ENCODE data around the gene UBE2J2. TPM values are rescaled to one million over a fixed set of nuclear protein-coding genes. Genes with fewer than 3 reads are reported as not detected.

The UBE2J2 gene
- total and polyA plus RNA-seq, 9 donors, result 29.6 to 48.3 (median 41.3) TPM

DNA sequence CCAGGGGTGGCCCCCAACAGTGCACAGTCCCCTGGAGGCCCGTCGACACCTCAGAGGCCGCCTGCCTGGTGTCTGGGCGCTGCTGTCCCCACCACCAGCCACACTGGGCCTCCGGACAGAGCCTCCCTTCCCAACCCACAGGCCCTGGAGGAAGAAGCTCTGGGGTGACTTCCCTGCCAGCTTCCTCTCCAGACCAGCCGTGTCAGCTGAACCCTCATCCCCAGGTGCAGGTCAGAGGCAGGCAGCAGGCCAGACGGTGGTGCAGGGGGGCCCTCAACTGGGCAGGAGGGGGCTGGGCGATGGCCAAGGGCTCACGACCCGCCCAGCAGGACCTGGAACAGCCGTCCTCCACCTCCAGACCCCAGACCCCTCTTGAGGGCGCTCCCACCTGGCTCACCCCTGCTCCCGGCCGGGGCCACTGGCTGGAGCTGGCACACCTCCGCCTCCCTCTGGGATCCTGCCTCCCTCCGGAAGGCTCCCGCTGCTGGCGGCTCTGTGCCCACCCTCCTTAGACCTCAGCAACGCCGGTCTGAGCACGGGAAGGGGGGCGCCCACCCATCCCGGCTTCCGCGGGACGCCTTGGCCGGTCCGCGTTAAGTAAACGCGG, 67.8 kb downstream of the UBE2J2 start:
- no peaks in the 10 kb centered on the region for H3K36me3 ChIP-seq (ENCODE audit: control insufficient read depth, insufficient read depth, low read length)
- no peaks in the 10 kb centered on the region for H3K9me3 ChIP-seq (replicated peaks; ENCODE audit: control insufficient read depth, low read depth, low read length)
- no peak overlapping the region for H3K27ac ChIP-seq (ENCODE audit: low read length)
- WGBS (ENCODE audit: insufficient coverage), result 21% methylated on average over 31 of the region's 31 CpGs
- peaks cover 49% of the 10 kb centered on the region for H3K4me1 ChIP-seq (ENCODE audit: control insufficient read depth, insufficient read depth, low read length)
- no peak for DNase-seq
- H3K4me3 ChIP-seq (ENCODE audit: low read length), result peak overlapping the region; percentile 19
- H3K27me3 ChIP-seq (ENCODE audit: control insufficient read depth, insufficient read depth, low read length), result peaks cover 21% of the 10 kb centered on the region

DNA sequence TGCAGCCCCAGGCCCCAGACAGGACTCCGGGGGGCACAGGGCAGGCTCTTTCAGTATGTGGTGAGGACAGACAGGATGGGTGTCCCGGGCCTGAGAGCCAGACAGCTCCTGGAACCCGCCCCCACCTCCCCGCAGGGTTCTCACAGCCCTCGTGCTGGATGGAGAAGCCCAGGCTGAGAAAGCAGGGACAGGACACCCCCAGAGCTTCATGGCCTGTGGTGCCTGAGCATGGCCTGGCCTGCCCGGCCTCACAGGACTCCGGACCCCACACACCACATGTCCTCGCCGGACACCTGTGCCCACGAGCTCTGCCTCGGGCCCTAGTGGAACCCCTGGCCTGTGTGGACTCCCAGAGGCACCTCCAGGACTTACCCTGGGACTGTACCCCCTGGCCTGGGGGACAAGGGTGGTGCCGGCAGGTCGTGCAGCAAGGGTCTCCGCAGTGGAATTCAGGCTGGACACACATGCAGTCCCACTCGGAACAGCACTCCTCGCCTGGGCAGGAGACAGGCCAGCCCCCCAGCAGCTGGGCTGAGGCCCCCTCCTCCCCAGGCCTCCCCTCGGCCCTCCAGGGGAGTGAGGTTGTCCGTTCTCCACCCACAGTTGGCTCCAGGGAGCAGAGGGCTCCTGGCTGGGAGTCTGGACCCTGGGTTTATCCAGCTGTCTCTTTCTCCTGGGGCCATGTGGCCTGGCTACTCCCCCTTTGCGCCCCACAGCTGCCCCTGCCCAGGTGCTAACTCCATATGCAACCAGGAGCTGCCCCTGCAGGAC, 68.5 kb downstream of the UBE2J2 start:
- no peaks in the 10 kb centered on the region for H3K9me3 ChIP-seq (replicated peaks; ENCODE audit: control insufficient read depth, low read depth, low read length)
- no peaks in the 10 kb centered on the region for H3K36me3 ChIP-seq (ENCODE audit: control insufficient read depth, insufficient read depth, low read length)
- H3K27me3 ChIP-seq (ENCODE audit: control insufficient read depth, insufficient read depth, low read length), result peaks cover 27% of the 10 kb centered on the region
- no peak overlapping the region for H3K4me3 ChIP-seq (ENCODE audit: low read length)
- WGBS (ENCODE audit: insufficient coverage), result 62% methylated on average over 14 of the region's 19 CpGs
- no peak for DNase-seq
- H3K27ac ChIP-seq (ENCODE audit: low read length), result no peak overlapping the region
- H3K4me1 ChIP-seq (ENCODE audit: control insufficient read depth, insufficient read depth, low read length), result peaks cover 54% of the 10 kb centered on the region

DNA sequence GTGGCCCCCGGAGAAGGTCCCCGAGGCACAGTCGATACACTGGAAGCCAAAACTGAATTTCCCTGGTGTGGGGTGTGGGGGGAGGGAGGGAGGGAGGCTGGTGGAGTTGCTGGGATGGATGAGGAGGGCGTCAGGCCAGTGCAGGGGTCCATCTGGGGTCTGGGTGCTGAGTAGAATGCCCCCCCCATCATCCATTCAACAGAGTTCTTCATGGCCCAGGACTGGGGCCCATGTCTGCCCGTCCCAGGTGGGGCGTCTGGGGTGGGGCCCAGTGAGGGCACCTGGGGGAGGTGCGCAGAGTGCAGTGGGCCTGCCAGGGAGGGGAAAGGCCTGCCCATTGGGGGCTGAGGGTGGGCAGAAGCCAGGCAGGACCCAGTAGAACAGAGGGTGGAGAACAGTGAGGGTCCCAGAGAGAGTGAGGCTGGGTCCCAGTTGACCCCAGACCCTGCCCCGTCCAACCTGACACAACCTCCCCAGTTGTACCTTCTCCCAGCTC, 69.2 kb downstream of the UBE2J2 start:
- Histone ChIP-seq H3K36me3 (ENCODE audit: control insufficient read depth, insufficient read depth, low read length) (no peaks in the 10 kb centered on the region), H3K4me3 (ENCODE audit: low read length) (no peak overlapping the region), H3K4me1 (ENCODE audit: control insufficient read depth, insufficient read depth, low read length) (peaks cover 54% of the 10 kb centered on the region), H3K27ac (ENCODE audit: low read length) (no peak overlapping the region), H3K9me3 (replicated peaks; ENCODE audit: control insufficient read depth, low read depth, low read length) (no peaks in the 10 kb centered on the region), H3K27me3 (ENCODE audit: control insufficient read depth, insufficient read depth, low read length) (peaks cover 33% of the 10 kb centered on the region)
- no peak for DNase-seq
- 100% methylated on average over 1 of the region's 8 CpGs for WGBS (ENCODE audit: insufficient coverage)

Other genes with a start within 250 kb of the UBE2J2 start
- gene RNF223, start 199.5 kb downstream of the UBE2J2 start, total RNA-seq, result 0.09 TPM
- gene RNF223, start 199.5 kb downstream of the UBE2J2 start, polyA plus RNA-seq (ENCODE audit: insufficient read depth in 1 of 8, insufficient read length in 8 of 8, low replicate concordance in 1 of 8), result under 1 TPM in 6 of 8 donors, not detected in 2; 0.08 to 0.23 (median 0.09) TPM
- 4.5 TPM for gene C1orf159, start 157.8 kb downstream of the UBE2J2 start, total RNA-seq
- 1 to 10 TPM; 4.5 to 8.4 (median 6.7) TPM for gene C1orf159, start 157.8 kb downstream of the UBE2J2 start, polyA plus RNA-seq (ENCODE audit: insufficient read depth in 1 of 8, insufficient read length in 8 of 8, low replicate concordance in 1 of 8)
- gene TTLL10, start 100.0 kb downstream of the UBE2J2 start, total RNA-seq, result 0.09 TPM
- gene TTLL10, start 100.0 kb downstream of the UBE2J2 start, polyA plus RNA-seq (ENCODE audit: insufficient read depth in 1 of 8, insufficient read length in 8 of 8, low replicate concordance in 1 of 8), result under 1 TPM in 7 of 8 donors, not detected in 1; 0.11 to 0.59 (median 0.37) TPM
- 2.7 TPM for gene TNFRSF18, start 67.3 kb downstream of the UBE2J2 start, total RNA-seq
- 1 to 10 TPM; 1.8 to 7.4 (median 3.3) TPM for gene TNFRSF18, start 67.3 kb downstream of the UBE2J2 start, polyA plus RNA-seq (ENCODE audit: insufficient read depth in 1 of 8, insufficient read length in 8 of 8, low replicate concordance in 1 of 8)
- gene TNFRSF4, start 59.7 kb downstream of the UBE2J2 start, total RNA-seq, result 3.2 TPM
- 1 to 10 TPM; 1.5 to 3.3 (median 2.0) TPM for gene TNFRSF4, start 59.7 kb downstream of the UBE2J2 start, polyA plus RNA-seq (ENCODE audit: insufficient read depth in 1 of 8, insufficient read length in 8 of 8, low replicate concordance in 1 of 8)
- 57.2 TPM for gene SDF4, start 41.9 kb downstream of the UBE2J2 start, total RNA-seq
- gene SDF4, start 41.9 kb downstream of the UBE2J2 start, polyA plus RNA-seq (ENCODE audit: insufficient read depth in 1 of 8, insufficient read length in 8 of 8, low replicate concordance in 1 of 8), result 100 to 1,000 TPM in 4 of 8 donors, 10 to 100 TPM in 4; 87.5 to 117 (median 99.6) TPM
- 19.2 TPM for gene B3GALT6, start 41.6 kb downstream of the UBE2J2 start, total RNA-seq
- 10 to 100 TPM; 19.0 to 22.8 (median 21.4) TPM for gene B3GALT6, start 41.6 kb downstream of the UBE2J2 start, polyA plus RNA-seq (ENCODE audit: insufficient read depth in 1 of 8, insufficient read length in 8 of 8, low replicate concordance in 1 of 8)
- 8.2 TPM for gene C1QTNF12, start 27.1 kb downstream of the UBE2J2 start, total RNA-seq
- 1 to 10 TPM; 1.9 to 8.7 (median 4.5) TPM for gene C1QTNF12, start 27.1 kb downstream of the UBE2J2 start, polyA plus RNA-seq (ENCODE audit: insufficient read depth in 1 of 8, insufficient read length in 8 of 8, low replicate concordance in 1 of 8)
- gene SCNN1D, start 6.6 kb upstream of the UBE2J2 start, total RNA-seq, result 2.9 TPM
- 1 to 10 TPM; 2.9 to 8.5 (median 4.8) TPM for gene SCNN1D, start 6.6 kb upstream of the UBE2J2 start, polyA plus RNA-seq (ENCODE audit: insufficient read depth in 1 of 8, insufficient read length in 8 of 8, low replicate concordance in 1 of 8)
- gene ACAP3, start 34.1 kb upstream of the UBE2J2 start, total RNA-seq, result 29.0 TPM
- gene ACAP3, start 34.1 kb upstream of the UBE2J2 start, polyA plus RNA-seq (ENCODE audit: insufficient read depth in 1 of 8, insufficient read length in 8 of 8, low replicate concordance in 1 of 8), result 10 to 100 TPM; 28.2 to 63.5 (median 52.3) TPM
- gene PUSL1, start 34.7 kb upstream of the UBE2J2 start, total RNA-seq, result 7.8 TPM
- 1 to 10 TPM; 6.1 to 8.6 (median 7.2) TPM for gene PUSL1, start 34.7 kb upstream of the UBE2J2 start, polyA plus RNA-seq (ENCODE audit: insufficient read depth in 1 of 8, insufficient read length in 8 of 8, low replicate concordance in 1 of 8)
- gene INTS11, start 50.8 kb upstream of the UBE2J2 start, total RNA-seq, result 55.9 TPM
- 100 to 1,000 TPM in 1 of 8 donors, 10 to 100 TPM in 7; 69.3 to 100 (median 86.6) TPM for gene INTS11, start 50.8 kb upstream of the UBE2J2 start, polyA plus RNA-seq (ENCODE audit: insufficient read depth in 1 of 8, insufficient read length in 8 of 8, low replicate concordance in 1 of 8)
- 12.5 TPM for gene CPTP, start 50.9 kb upstream of the UBE2J2 start, total RNA-seq
- gene CPTP, start 50.9 kb upstream of the UBE2J2 start, polyA plus RNA-seq (ENCODE audit: insufficient read depth in 1 of 8, insufficient read length in 8 of 8, low replicate concordance in 1 of 8), result 10 to 100 TPM; 14.7 to 19.6 (median 17.8) TPM
- gene TAS1R3, start 57.4 kb upstream of the UBE2J2 start, total RNA-seq, result 2.4 TPM
- 1 to 10 TPM in 7 of 8 donors, under 1 TPM in 1; 0.96 to 3.8 (median 2.4) TPM for gene TAS1R3, start 57.4 kb upstream of the UBE2J2 start, polyA plus RNA-seq (ENCODE audit: insufficient read depth in 1 of 8, insufficient read length in 8 of 8, low replicate concordance in 1 of 8)
- 45.8 TPM for gene DVL1, start 75.6 kb upstream of the UBE2J2 start, total RNA-seq
- gene DVL1, start 75.6 kb upstream of the UBE2J2 start, polyA plus RNA-seq (ENCODE audit: insufficient read depth in 1 of 8, insufficient read length in 8 of 8, low replicate concordance in 1 of 8), result 10 to 100 TPM; 38.2 to 50.5 (median 46.7) TPM
- gene MXRA8, start 84.7 kb upstream of the UBE2J2 start, total RNA-seq, result 87.9 TPM
- 100 to 1,000 TPM in 1 of 8 donors, 10 to 100 TPM in 7; 56.2 to 113 (median 83.5) TPM for gene MXRA8, start 84.7 kb upstream of the UBE2J2 start, polyA plus RNA-seq (ENCODE audit: insufficient read depth in 1 of 8, insufficient read length in 8 of 8, low replicate concordance in 1 of 8)
- gene AURKAIP1, start 101.4 kb upstream of the UBE2J2 start, total RNA-seq, result 74.8 TPM
- gene AURKAIP1, start 101.4 kb upstream of the UBE2J2 start, polyA plus RNA-seq (ENCODE audit: insufficient read depth in 1 of 8, insufficient read length in 8 of 8, low replicate concordance in 1 of 8), result 10 to 100 TPM; 66.7 to 93.6 (median 74.7) TPM
- gene CCNL2, start 125.5 kb upstream of the UBE2J2 start, total RNA-seq, result 124 TPM
- 100 to 1,000 TPM; 101 to 205 (median 156) TPM for gene CCNL2, start 125.5 kb upstream of the UBE2J2 start, polyA plus RNA-seq (ENCODE audit: insufficient read depth in 1 of 8, insufficient read length in 8 of 8, low replicate concordance in 1 of 8)
- 99.3 TPM for gene MRPL20, start 133.4 kb upstream of the UBE2J2 start, total RNA-seq
- 100 to 1,000 TPM in 5 of 8 donors, 10 to 100 TPM in 3; 97.9 to 121 (median 105) TPM for gene MRPL20, start 133.4 kb upstream of the UBE2J2 start, polyA plus RNA-seq (ENCODE audit: insufficient read depth in 1 of 8, insufficient read length in 8 of 8, low replicate concordance in 1 of 8)
- 13.9 TPM for gene ANKRD65, start 147.4 kb upstream of the UBE2J2 start, total RNA-seq
- 10 to 100 TPM; 10.6 to 24.1 (median 16.8) TPM for gene ANKRD65, start 147.4 kb upstream of the UBE2J2 start, polyA plus RNA-seq (ENCODE audit: insufficient read depth in 1 of 8, insufficient read length in 8 of 8, low replicate concordance in 1 of 8)
- gene VWA1, start 161.8 kb upstream of the UBE2J2 start, total RNA-seq, result 32.9 TPM
- 10 to 100 TPM; 58.5 to 99.5 (median 68.3) TPM for gene VWA1, start 161.8 kb upstream of the UBE2J2 start, polyA plus RNA-seq (ENCODE audit: insufficient read depth in 1 of 8, insufficient read length in 8 of 8, low replicate concordance in 1 of 8)
- 0.22 TPM for gene ATAD3C, start 175.8 kb upstream of the UBE2J2 start, total RNA-seq
- gene ATAD3C, start 175.8 kb upstream of the UBE2J2 start, polyA plus RNA-seq (ENCODE audit: insufficient read depth in 1 of 8, insufficient read length in 8 of 8, low replicate concordance in 1 of 8), result 1 to 10 TPM in 3 of 8 donors, under 1 TPM in 5; 0.28 to 1.2 (median 0.49) TPM
- 13.7 TPM for gene ATAD3B, start 197.9 kb upstream of the UBE2J2 start, total RNA-seq
- gene ATAD3B, start 197.9 kb upstream of the UBE2J2 start, polyA plus RNA-seq (ENCODE audit: insufficient read depth in 1 of 8, insufficient read length in 8 of 8, low replicate concordance in 1 of 8), result 10 to 100 TPM in 7 of 8 donors, 1 to 10 TPM in 1; 9.6 to 16.5 (median 14.5) TPM
- gene ATAD3A, start 238.3 kb upstream of the UBE2J2 start, total RNA-seq, result 13.5 TPM
- 10 to 100 TPM; 15.8 to 22.0 (median 20.6) TPM for gene ATAD3A, start 238.3 kb upstream of the UBE2J2 start, polyA plus RNA-seq (ENCODE audit: insufficient read depth in 1 of 8, insufficient read length in 8 of 8, low replicate concordance in 1 of 8)

All from muscle of leg (tissue), 11 donors.